OCI-M2 (cell line): ENCODE measurements around the gene BAG5.
"Not testable (repeated sequence)": the region's sequence is repeated elsewhere in the genome, so short reads cannot be mapped to it uniquely, and the experiment has no call there.

Experiments
- DNase-seq: peaks from one replicate; lab custom pipeline; 2025; ENCODE audit not compliant: unreplicated experiment; lab: John Stamatoyannopoulos, UW

BAG5 gene

GRCh38 chr14:103562429-103563225, at the start of gene BAG5, which contains the start of gene COA8:
TSS of gene BAG5 (minus strand) at chr14:103562657. CDS start at chr14:103561164, 1,493 bp downstream.
TSS of gene COA8 (plus strand) at chr14:103562960. CDS start at chr14:103563002, 42 bp downstream.
- peak; percentile 48 for DNase-seq

DNA sequence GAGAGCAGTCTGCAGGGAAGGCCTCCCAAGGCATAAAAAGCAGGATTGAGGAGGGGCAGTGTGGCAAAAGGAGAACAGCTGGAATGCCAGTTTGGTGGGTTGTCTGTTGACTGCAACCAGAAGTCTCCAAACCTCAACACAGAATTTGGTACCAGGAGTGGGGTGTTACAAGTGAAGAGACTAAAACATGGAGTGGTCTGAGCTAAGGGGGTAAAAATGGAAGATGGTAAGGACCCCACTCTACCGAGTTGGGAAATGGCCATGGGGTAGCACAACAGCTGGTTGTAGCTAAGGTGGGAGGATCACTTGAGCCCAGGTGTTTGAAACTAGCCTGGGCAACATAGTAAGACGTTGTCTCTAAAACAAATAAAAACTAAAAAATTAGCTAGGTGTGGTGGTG, 48.8 kb upstream of the BAG5 start:
- no peak for DNase-seq

DNA sequence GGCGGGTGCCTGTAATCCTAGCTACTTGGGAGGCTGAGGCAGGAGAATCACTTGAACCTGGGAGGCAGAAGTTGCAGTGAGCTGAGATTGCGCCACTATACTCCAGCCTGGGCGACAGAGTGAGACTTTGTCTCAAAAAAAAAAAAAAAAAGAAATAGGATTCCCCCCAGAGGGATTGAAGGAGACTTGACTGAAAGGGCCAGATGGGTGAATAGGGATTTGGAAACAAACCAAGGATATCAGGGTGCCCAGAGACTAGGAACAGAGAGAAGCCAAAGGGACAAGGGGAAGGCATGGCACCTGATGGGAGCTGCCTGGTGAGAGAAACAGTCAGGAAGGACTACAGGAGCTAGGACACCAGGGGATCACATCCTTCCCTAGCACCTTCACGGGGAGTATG, 46.6 kb upstream of the BAG5 start:
- not testable (repeated sequence) for DNase-seq

DNA sequence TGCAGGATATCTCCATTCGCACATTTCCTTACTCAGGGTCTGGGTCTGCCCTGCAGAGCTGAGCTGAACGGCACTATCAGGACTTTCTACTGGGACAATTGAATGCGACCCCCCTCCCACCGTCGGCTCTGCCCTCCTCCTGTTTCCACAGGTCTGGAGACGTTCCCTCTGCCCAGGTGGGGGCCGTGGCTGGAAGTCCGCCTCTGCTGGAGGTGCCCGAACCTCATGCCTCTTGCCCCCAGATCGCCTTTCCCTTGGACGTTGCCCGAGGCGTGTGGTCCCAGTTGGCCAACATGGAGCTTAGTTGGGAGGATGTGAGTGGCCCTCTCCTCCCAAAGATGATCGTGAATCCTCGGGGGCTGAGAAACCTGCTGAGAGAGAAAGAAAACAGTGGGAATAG, 45.4 kb upstream of the BAG5 start:
- no peak for DNase-seq

- no peak for DNase-seq
Measured at GRCh38 chr14:103606963-103607668, 44.7 kb upstream of the BAG5 start.

DNA sequence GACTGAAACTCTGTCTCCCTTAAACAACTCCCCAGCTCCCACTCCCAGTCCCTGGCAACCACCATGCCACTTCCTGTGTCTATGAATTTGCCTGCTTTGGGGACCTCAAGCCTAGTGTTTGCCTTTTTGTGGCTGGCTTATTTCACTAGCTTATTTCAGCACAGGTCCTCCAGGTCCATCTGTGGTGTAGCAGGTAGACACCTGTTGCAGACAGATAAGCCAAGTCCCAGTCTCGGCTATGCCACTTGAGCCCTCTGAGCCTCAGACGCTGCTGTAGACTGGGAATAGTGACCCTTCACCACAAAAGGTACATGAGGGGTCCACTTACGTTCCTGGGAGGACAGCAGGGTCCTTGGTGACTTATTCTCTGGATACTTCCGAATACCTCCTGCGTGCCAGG, 42.2 kb upstream of the BAG5 start:
- no peak for DNase-seq

- no peak for DNase-seq
Measured at GRCh38 chr14:103600503-103600902, 38.0 kb upstream of the BAG5 start.

DNA sequence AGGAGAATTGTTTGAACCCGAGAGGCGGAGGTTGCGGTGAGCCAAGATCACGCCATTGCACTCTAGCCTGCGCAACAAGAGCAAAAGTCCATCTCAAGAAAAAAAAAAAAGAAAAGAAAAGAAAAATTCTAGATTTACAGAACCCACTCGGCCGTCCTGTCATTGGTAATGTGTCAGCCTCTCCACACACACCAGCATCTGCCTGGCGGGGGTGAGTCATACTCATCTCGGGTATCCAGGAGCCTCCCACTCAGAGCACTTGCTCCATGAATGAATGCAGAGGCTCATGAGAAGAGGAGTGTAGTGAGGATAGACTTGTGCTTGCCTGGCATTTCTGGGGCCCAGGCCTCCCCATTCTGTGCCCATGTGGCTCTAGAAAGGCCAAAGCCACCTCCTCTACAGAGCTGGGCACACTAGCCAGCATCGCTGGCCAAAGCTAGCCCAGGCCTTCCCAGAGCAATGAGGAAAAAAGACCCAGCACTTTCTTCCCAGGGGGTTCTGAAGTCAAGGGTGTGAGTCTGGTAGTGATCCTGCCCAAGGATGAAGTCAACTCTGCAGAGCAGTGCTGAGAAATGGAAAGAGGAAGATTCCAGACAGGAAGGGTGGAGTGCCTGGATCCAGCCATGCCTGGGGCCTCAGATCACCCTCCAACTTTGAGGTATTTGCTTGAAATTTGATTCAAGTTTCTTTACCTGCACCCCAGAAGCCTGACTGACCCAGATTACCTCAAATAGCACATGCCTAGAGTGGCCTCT, 35.3 kb upstream of the BAG5 start:
- no peak for DNase-seq

GRCh38 chr14:103594265-103594664, 31.8 kb upstream of the BAG5 start:
- no peak for DNase-seq

DNA sequence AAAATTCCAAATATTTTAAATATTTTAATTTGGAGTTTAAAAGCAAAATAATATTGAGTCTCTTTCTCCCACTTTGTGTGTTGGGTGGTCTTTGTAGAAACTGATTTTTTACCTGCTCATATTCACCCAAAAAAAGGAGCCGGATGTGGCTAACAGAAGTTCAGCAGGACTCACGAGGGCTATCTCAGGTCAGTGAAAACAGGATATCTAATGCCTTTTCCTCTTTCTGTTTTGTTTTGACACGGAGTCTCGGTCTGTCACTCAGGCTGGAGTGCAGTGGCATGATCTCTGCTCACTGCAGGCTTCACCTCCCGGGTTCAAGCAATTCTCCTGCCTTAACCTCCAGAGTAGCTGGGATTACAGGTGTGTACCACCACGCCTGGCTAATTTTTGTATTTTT, 31.1 kb upstream of the BAG5 start:
- DNase-seq: no peak

DNA sequence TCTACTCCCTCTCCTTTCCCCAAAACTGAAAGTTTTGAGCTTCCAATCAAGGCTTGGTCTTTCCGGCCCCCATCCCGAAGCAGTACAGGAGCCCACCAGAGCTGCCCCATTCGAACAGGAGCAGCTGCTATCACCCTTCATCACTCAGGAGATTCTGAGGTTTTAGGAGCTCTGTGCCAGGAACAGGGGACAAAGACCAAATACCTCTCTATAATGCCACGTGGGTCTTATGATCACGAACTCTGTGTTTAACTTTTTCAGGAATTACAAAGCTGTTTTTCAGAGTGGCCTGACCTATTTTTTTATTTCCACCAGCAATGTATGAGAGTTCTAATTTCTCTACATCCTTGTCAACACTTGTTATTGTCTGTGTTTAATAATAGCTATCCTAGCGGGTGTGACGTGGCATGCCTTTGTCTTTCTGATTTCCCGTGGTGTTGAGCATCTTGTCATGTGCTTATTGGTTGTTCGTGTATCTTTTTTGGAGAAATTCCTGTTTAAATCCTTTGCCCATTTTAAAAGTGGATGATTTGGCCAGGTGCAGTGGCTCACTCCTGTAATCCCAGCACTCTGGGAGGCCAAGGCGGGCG, 22.0 kb upstream of the BAG5 start:
- no peak for DNase-seq

DNA sequence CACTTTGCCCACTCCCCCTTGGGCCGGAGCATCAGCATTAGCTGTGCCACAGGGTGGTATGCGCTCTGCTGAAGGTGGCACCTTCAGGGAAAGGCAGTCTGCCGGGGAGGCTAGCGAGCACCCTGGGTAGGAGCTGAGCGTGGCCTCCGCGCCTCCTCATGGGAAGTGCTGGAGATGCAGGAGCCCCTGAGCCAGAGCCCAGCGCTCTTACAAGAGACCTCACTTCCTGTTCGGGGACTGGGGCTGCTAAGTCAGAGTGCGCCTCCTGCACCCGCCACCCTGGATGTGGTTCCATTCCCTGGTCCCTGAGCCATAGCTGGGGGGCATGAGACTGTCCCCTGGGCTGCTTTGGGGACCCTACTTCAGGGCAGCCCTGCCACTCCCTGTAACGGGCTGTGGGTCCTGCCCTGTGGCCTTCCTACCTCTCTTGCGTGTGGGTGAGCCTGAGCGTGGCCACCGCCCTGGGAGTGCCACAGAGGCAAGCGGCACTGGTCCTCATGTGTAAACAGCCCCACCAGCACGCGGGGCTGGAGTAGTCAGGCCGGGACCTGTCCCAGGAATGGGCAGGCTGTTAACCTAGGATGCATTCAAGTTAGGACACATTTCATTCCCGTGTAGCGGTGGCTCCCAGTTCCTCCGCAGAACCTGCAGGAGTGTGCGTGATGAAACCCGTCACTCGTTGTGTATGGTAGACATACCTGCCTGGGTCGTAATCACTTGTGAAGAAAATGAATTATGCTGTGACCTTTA, 19.7 kb upstream of the BAG5 start:
- DNase-seq: no peak

GRCh38 chr14:103581206-103581605, 18.7 kb upstream of the BAG5 start:
- DNase-seq: no peak

- DNase-seq: no peak
Measured at GRCh38 chr14:103578401-103579075, 16.1 kb upstream of the BAG5 start.

DNA sequence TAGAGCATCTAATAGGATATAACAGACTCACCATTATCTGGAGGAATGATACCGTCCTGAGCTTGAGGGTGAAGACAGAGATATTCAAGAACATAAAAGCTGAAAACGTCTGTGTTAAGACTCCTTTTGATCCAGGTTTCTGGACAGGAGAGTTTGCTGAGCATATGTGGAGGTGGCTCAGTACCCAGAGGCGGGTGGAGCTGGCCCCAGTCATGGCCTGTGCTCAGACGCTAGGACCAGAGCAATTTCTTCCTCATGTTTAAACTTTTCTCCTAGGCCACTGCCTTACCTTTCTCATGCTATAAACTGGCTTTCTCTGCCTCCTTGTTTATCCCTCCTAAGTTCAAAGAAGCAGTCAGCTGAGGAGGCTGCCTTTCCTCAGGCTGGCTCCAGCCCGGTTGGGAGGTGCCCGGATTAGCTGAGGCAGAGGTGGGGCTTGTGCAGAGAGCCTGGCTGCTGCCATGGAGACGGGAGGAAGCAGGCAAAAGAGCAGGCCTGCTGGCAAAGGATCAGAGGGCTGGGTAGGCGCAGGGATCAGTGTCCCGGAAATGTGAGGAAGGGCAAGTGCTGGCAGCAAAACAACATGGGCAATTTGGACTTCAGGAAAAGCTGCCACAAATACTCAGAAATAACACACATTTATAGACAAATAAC, 14.0 kb upstream of the BAG5 start:
- DNase-seq: no peak

DNA sequence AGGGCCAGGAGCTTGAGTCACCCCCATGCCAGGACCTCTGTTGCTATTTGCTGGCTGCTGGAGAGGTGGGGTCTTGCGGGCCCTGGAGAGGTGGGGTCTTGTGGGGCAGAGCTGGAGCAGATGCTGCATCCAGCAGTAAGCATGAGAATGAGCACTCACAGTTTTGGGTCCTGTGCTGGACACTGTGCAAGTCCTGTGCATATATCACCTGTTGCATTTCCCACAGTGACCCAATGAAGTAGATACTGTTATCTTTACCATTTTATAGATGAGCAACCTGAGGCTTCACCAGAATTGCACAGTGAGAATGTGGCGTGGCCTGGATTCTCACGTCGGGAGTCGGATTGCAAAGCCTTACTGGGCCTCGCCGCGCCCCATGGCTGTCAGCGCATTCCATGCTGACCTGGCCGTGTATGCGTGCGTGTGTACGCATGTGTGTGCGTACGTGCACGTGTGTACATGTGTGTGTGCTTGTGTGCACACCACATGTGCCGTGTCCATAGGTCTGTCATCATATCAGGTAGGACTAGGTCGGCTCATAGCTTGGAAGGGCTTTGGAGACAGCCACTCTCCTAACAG, 12.3 kb upstream of the BAG5 start:
- no peak for DNase-seq

- DNase-seq: no peak
Measured at GRCh38 chr14:103574104-103574503, 11.6 kb upstream of the BAG5 start.

GRCh38 chr14:103569408-103569807, 7.0 kb upstream of the BAG5 start:
- no peak for DNase-seq

DNA sequence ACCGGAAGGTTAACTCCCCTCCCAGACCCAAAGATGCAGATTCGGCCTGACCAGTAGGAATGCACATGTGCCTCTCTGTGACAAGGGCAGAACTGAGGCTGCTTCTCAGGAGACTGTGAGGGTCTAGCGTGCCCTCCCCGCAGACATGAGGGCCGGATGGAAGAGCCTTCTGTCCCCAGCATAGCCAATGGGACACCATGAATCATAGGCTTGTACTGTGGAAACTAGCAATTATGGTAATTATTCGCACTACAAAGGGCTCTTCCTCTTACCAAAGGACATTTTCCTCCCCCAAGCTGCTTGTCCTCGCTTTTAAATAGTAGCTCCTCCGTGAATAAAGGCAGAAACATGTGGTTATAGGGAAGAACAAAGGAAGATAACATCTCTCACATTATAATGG, 6.5 kb upstream of the BAG5 start:
- DNase-seq: no peak
